SK-N-MC (cell line): ENCODE measurements around the gene CDKN2C.

Experiments used
- DNase-seq: peaks from one replicate; pipeline ENCODE4 v3.0.0-alpha.2; 2011; ENCODE audit warnings: low read depth, low spot score
- H3K27ac ChIP-seq: fragments of 200-600 bp; sonication (generic); 2 replicates; pipeline ENCODE4 v1.5.1; 2016; ENCODE audit warnings: mixed run types
- H3K36me3 ChIP-seq: fragments of 200-600 bp; sonication (generic); 2 replicates; pipeline ENCODE4 v1.6.1; 2017; ENCODE audit warnings: antibody characterized with exemption, low read length, mixed read lengths; ENCODE audit not compliant: insufficient read depth
- H3K4me3 ChIP-seq: fragments of 200-600 bp; sonication (generic); 2 replicates; pipeline ENCODE4 v1.5.1; 2016
- H3K9ac ChIP-seq: fragments of 200-600 bp; sonication (generic); 2 replicates; pipeline ENCODE4 v1.8.0; 2017; ENCODE audit warnings: mixed run types, mixed read lengths; ENCODE audit not compliant: insufficient read length
- H3K9me3 ChIP-seq: fragments of 200-600 bp; sonication (generic); 2 replicates; pipeline ENCODE4 v1.6.1; 2017; ENCODE audit warnings: low read depth, mild to moderate bottlenecking, antibody characterized with exemption, low read length, moderate library complexity, mixed read lengths
- EZH2 ChIP-seq: fragments of 200-600 bp; sonication (generic); IDR thresholded peaks from one replicate; pipeline ENCODE4 v1.6.1; 2017; ENCODE audit warnings: antibody characterized with exemption
- FOXP2 ChIP-seq: optimal IDR thresholded peaks from 2 replicates; pipeline ENCODE3; 2011; ENCODE audit warnings: mild to moderate bottlenecking, moderate library complexity; ENCODE audit not compliant: insufficient read depth; ENCODE audit errors: extremely low read length, control extremely low read depth
- POLR2AphosphoS5 ChIP-seq: IDR thresholded peaks from 2 replicates; pipeline ENCODE4 v1.6.1; 2012; ENCODE audit warnings: mild to moderate bottlenecking, low read depth, low read length, borderline replicate concordance

The CDKN2C gene

DNA sequence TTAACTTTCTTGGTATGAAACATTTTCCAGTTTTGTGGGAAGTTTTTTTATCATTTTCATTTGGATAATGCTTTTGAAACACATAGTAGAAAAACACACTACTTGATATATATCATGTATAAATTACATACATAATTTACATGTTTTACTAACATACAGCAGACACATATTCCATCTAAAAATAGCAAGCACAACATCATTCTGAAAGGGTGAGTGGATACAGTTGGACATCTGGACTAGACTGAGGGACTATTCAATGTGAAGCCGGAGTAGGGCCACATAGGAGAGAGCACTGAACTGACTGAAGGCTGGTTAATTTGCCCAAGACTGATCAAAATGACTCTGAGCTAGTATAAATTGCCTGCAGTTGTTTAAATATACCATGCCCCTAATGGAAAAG lies 11.7 kb downstream of the CDKN2C start:
- Histone ChIP-seq H3K27ac (peak overlapping the region; percentile 73), H3K9me3 (no peaks in the 10 kb centered on the region)

DNA sequence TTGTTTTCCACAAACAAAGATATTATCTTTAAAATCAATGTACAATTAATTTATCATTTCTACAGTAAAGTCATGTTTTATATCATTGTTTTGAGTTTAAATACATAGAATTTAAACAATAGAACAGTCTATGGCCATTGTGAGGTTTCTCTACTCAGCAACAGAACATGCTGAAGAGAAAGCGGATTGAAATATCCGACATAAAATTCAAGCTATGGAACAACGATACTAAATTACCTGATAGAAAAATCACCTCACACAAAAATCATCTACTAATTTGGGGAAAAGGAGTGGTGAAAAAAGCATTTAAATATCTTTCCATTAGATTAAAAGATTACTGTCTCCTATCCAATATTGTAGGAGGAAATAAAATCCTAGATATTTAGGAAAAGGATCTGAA lies 12.6 kb downstream of the CDKN2C start:
- H3K27ac ChIP-seq, result peak overlapping the region; percentile 73; the same call in 1 of the 2 replicates
- TF ChIP-seq POLR2AphosphoS5 (no peak), FOXP2 (no peak), EZH2 (no peak)
- no peaks in the 10 kb centered on the region for H3K36me3 ChIP-seq
- H3K4me3 ChIP-seq, result peak overlapping the region; percentile 88
- no peak overlapping the region for H3K9ac ChIP-seq
- H3K9me3 ChIP-seq, result no peaks in the 10 kb centered on the region
- DNase-seq, result no peak

More for the DNA sequence above, 11.7 kb downstream of the CDKN2C start:
- TF ChIP-seq FOXP2 (no peak), POLR2AphosphoS5 (no peak), EZH2 (no peak)
- peak overlapping the region; percentile 98 for H3K9ac ChIP-seq
- no peaks in the 10 kb centered on the region for H3K36me3 ChIP-seq
- H3K4me3 ChIP-seq, result peak overlapping the region; percentile 88
- no peak for DNase-seq

DNA sequence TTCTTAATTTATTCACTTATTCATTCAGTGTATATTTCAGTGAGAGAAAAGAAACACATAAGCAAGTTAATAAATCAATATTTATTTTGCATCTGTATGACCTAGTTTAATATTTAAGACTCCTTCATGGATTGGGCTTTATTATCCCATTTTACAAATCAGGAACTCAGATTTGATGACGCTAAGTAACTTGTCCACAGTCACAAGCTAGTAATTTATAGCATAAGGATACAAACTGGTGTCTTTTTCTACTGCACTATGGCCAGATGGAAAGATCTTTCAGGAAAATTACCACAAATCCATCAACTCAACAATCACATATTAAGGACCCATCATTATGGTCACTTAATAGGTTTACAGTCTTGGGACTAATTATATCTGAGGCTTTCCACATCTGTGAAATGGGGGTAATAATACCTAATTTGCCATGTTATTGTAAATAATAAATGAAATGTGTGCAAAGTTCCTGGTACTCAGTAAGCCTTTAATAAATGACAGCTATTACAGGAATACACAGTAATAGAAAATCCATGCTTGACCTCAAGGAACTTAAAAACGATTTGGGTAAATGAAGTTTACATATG lies 13.3 kb downstream of the CDKN2C start:
- H3K36me3 ChIP-seq, result no peaks in the 10 kb centered on the region
- TF ChIP-seq FOXP2 (no peak), POLR2AphosphoS5 (no peak), EZH2 (no peak)
- no peak for DNase-seq
- no peak overlapping the region for H3K9ac ChIP-seq
- H3K27ac ChIP-seq, result peak overlapping the region; percentile 73
- H3K4me3 ChIP-seq, result no peak overlapping the region
- H3K9me3 ChIP-seq, result no peaks in the 10 kb centered on the region

DNA sequence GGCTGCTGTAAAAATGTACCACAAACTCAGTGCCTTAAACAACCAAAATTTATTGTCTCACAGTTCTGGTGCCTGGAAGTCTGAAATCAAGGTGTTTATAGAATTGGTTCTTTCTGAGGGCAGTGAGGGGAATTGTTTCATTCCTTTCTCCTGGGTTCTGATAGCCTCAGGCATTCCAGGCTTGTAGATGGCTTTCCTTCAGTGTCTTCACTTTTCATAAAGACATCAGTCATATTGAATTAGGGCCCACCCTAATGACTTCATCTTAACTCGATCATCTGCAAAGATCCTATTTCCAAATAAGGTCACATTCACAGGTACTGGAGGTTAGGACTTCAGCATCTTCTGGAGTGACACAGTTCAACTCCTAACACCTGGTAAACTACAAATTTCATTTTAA lies 15.0 kb downstream of the CDKN2C start:
- Histone ChIP-seq H3K27ac (peak overlapping the region; percentile 77), H3K9me3 (no peaks in the 10 kb centered on the region), H3K9ac (no peak overlapping the region), H3K36me3 (no peaks in the 10 kb centered on the region), H3K4me3 (peak overlapping the region; percentile 41)
- TF ChIP-seq FOXP2, result no peak
- TF ChIP-seq POLR2AphosphoS5, result no peak
- TF ChIP-seq EZH2, result no peak
- DNase-seq, result no peak

DNA sequence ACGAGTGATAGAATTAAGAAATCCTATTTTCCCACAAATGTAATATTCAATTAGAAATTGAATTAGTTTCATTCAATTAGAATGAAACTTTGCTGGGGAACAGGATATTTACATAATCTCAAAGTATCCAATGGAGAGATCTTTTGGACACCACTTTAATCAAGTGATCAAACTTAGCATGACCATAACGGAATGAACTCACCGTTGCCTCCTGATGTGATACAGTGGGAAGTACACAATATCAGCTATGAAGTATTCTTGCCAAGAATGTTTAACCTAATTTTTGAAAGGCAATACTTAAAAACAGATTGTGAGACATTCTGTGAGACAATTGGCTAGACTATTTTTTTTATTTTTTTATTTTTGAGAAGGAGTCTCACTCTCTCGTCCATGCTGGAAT lies 16.6 kb downstream of the CDKN2C start:
- Histone ChIP-seq H3K9me3 (no peaks in the 10 kb centered on the region), H3K4me3 (no peak overlapping the region), H3K36me3 (no peaks in the 10 kb centered on the region), H3K9ac (no peak overlapping the region), H3K27ac (peak overlapping the region; percentile 77; the same call in 1 of the 2 replicates)
- no peak for TF ChIP-seq EZH2
- no peak for TF ChIP-seq POLR2AphosphoS5
- no peak for DNase-seq

DNA sequence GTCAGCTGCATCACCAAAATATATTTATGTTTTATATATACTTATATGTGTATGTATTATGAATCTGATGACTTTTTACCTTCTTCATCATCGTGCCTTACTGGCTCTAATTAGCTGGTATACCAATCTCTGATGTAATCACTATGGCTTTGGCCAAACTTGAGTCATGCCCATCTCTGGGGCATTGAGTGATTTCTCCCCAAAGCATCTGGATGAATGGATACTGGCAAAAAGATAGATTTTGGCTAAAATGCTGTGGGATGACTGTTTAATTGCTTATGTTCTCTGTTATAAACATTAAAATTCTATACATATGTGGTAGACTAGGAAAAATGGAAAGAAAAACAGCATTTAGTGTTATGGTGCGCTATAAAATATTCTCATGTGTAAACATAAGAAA lies 19.6 kb downstream of the CDKN2C start:
- Histone ChIP-seq H3K9me3 (no peaks in the 10 kb centered on the region), H3K9ac (no peak overlapping the region), H3K27ac (peak overlapping the region; percentile 20; the same call in 1 of the 2 replicates), H3K36me3 (peaks cover 3% of the 10 kb centered on the region; the same call in 1 of the 2 replicates), H3K4me3 (no peak overlapping the region)
- no peak for TF ChIP-seq FOXP2
- TF ChIP-seq POLR2AphosphoS5, result no peak
- TF ChIP-seq EZH2, result no peak
- no peak for DNase-seq

DNA sequence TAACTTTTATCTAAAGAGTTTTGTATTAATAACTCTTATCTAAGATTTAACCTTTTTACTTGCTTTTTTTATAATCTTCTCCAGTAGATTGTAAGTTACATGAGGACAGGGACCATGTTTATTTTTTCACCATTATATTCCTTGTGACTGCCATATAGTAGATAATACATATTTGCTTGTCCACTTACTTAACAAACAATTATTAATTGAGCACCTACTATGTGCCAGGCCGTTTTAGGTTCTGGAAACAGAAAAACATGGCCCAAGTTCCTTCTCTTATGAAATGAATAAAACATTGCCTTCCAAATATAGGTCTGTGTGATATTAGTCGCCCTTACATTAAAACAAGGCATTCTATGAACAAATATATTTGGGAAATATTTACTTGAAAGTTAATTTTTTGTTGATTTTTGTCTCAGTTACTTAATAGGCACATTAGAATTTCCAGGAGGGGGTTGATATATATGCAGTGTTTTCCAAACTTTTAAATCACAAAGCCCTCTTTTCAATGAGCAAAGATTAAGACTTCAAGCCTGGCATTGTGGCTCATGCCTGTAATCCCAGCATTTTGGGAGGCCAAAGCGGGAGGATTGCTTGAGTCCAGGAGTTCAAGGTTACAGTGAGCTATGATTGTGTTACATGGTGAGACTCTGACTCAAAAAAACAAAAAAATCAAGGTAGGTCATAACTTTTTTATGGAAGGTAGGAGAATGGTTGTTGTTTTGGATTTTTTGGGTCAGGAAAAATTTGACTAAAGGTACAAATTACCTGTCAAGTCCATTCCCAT lies 22.7 kb downstream of the CDKN2C start:
- TF ChIP-seq POLR2AphosphoS5 (no peak), FOXP2 (no peak), EZH2 (no peak)
- Histone ChIP-seq H3K4me3 (no peak overlapping the region), H3K9ac (no peak overlapping the region), H3K27ac (no peak overlapping the region), H3K9me3 (no peaks in the 10 kb centered on the region), H3K36me3 (peaks cover 3% of the 10 kb centered on the region; the same call in 1 of the 2 replicates)
- no peak for DNase-seq

DNA sequence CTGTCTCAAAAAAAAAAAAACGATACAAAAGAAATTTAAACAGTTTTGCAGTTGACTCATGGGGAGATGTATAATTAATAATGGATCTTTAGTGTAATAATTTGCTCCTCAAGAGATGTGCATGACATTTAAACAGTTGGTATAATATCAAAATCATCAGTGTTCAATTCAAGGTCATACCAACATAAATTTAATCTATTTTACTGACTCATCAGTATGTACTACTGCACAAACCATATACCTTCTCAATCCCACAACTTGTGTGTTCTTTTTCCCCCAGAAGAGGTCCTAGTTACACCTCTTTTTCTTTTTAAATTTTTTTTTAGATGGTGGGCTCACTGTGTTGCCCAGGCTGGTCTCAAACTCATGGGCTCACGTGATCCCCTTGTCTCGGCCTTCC lies 23.6 kb downstream of the CDKN2C start:
- Histone ChIP-seq H3K9ac (no peak overlapping the region), H3K9me3 (no peaks in the 10 kb centered on the region), H3K4me3 (no peak overlapping the region), H3K36me3 (peaks cover 3% of the 10 kb centered on the region; the same call in 1 of the 2 replicates), H3K27ac (no peak overlapping the region)
- no peak for DNase-seq
- TF ChIP-seq POLR2AphosphoS5, result no peak
- TF ChIP-seq FOXP2, result no peak
- no peak for TF ChIP-seq EZH2

DNA sequence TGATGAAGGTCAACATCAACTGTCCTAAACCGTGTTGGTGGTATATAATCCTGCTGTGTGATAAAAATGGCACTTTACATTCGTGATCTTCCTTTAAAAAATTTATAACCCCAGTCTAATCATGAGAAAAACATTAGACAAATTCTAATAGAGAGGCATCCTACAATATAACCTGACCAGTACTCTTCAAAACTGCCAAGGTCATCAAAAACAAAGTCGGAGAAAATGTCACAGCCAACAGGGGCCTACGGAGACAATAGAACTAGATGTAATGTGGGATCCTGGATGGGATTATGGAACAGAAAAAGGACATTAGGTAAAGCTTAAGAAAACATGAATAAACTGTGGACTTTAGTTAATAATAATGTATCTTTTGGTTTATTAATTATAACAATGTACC lies 25.0 kb downstream of the CDKN2C start:
- Histone ChIP-seq H3K9ac (no peak overlapping the region), H3K36me3 (peaks cover 3% of the 10 kb centered on the region; the same call in 1 of the 2 replicates), H3K9me3 (no peaks in the 10 kb centered on the region), H3K4me3 (no peak overlapping the region), H3K27ac (no peak overlapping the region)
- TF ChIP-seq POLR2AphosphoS5, result no peak
- TF ChIP-seq EZH2, result no peak
- no peak for TF ChIP-seq FOXP2
- DNase-seq, result no peak
